Measurements from ENCODE around the gene ABCC1. TPM values are rescaled to one million over a fixed set of nuclear protein-coding genes. Genes with fewer than 3 reads are reported as not detected.

The ABCC1 gene
- total RNA-seq, 6 donors from 2014 or later = 35.4 to 106 (median 44.8) TPM

DNA sequence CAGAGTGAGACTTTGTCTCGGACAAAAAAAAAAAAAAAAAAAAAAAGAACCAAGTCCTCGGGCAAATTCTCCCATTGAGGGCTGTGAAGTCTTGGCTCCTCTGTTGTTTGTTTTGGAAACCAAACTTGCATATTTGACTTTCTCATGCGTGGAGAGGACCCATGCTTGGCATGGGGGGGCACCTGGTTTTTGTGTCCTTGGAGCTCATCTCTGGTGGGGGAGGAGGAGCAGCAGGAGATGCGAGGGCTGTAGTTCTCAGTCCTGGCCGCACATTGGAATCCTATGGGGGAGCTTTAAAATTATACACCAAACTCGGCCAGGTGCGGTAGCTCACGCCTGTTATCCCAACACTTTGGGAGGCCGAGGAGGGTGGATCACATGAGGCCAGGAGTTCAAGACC, 199.3 kb downstream of the ABCC1 start:
- Histone ChIP-seq H3K4me1 (peaks cover 0 to 8% (median 5%) of the 10 kb centered on the region in 4 donors), H3K27ac (no peak overlapping the region), H3K27me3 (no peaks in the 10 kb centered on the region), H3K36me3 (peaks cover 0 to 30% (median 6%) of the 10 kb centered on the region in 4 donors), H3K9me3 (no peaks in the 10 kb centered on the region), H3K4me3 (no peak overlapping the region)
- ATAC-seq (ENCODE audit: low FRiP score in 2 of 2) (no peak), DNase-seq (no peak)
- TF ChIP-seq POLR2AphosphoS5 (IDR thresholded peaks at IDR 0.05) (no peak), POLR2A (IDR thresholded peaks at IDR 0.05) (no peak), EP300 (IDR thresholded peaks at IDR 0.05) (no peak)
- TF ChIP-seq, protein P1, sequence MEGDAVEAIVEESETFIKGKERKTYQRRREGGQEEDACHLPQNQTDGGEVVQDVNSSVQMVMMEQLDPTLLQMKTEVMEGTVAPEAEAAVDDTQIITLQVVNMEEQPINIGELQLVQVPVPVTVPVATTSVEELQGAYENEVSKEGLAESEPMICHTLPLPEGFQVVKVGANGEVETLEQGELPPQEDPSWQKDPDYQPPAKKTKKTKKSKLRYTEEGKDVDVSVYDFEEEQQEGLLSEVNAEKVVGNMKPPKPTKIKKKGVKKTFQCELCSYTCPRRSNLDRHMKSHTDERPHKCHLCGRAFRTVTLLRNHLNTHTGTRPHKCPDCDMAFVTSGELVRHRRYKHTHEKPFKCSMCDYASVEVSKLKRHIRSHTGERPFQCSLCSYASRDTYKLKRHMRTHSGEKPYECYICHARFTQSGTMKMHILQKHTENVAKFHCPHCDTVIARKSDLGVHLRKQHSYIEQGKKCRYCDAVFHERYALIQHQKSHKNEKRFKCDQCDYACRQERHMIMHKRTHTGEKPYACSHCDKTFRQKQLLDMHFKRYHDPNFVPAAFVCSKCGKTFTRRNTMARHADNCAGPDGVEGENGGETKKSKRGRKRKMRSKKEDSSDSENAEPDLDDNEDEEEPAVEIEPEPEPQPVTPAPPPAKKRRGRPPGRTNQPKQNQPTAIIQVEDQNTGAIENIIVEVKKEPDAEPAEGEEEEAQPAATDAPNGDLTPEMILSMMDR (IDR thresholded peaks at IDR 0.05) = no peak
- WGBS, 2 donors = 82 to 84% methylated on average over 9 of the region's 9 CpGs

DNA sequence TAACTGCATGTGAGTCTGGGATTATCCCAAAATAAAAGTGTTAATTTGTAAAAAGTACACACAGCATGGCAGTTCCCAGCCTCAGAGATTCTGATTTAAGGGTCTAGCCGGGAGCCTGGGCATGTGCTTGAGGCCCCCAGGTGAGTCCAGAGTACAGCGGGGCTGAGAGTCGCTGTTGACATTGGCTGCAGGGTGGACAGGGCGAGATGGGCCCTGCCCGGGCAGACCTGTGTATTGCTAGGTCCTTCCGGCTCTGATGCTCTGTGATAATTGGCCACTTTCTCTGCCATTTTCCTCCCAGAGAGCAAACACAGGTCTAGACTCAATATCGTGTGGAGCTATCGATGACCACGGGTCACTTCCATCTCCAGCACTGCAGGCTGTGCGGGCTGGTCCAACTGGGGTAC, 200.3 kb downstream of the ABCC1 start:
- Histone ChIP-seq H3K27me3 (no peaks in the 10 kb centered on the region), H3K27ac (peak overlapping the region in 1 of 4 donors; percentile 14), H3K36me3 (peaks cover 0 to 24% (median 6%) of the 10 kb centered on the region in 4 donors), H3K4me1 (peaks cover 0 to 8% (median 5%) of the 10 kb centered on the region in 4 donors), H3K9me3 (no peaks in the 10 kb centered on the region), H3K4me3 (no peak overlapping the region)
- TF ChIP-seq POLR2AphosphoS5 (IDR thresholded peaks at IDR 0.05) = no peak
- TF ChIP-seq POLR2A (IDR thresholded peaks at IDR 0.05) = no peak
- TF ChIP-seq, protein P1 (IDR thresholded peaks at IDR 0.05) = no peak
- no peak for TF ChIP-seq EP300 (IDR thresholded peaks at IDR 0.05)
- WGBS, 2 donors = 80 to 90% methylated on average over 5 to 10 of the region's 10 CpGs
- no peak for DNase-seq
- ATAC-seq (ENCODE audit: low FRiP score in 2 of 2) = peak in 1 of 2 donors; percentile 2

DNA sequence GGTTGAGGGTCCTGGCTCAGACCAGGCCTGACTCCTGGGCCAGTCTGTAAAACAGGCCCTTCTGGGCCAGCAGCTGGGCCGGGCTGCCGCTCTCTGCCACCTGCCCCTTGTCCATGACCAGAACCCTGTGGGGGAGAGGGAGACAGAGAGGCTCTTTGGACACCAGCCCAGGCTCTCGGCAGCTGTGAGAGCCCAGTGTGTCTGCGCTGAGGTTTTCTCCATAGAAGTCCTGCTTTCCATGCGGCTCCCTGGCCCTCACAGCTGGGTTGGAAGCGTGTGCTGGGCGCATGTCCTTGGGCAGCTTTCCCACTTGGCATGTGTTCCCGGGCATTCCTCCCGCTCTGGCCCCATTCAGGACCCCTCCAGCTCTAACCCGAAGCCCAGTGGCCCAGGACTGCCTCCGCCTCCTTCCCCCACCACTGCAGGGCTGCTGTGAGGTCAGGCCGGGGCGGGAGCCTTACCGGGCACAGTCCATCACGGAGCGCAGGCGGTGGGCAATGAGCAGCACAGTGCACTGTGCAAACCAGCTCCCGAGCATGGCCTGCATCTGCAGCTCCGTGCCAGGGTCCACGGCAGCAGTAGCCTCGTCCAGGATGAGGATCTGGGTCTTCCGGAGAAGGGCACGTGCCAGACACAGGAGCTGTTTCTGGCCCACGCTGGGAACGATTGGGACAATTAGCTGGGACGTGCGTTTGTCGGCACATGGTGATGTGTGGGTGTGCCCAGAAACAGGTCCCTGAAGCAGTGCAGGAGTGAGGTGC, 200.9 kb downstream of the ABCC1 start:
- TF ChIP-seq EP300 (IDR thresholded peaks at IDR 0.05) (no peak), POLR2A (IDR thresholded peaks at IDR 0.05) (no peak), POLR2AphosphoS5 (IDR thresholded peaks at IDR 0.05) (no peak)
- TF ChIP-seq, protein P1 (IDR thresholded peaks at IDR 0.05) = no peak

DNA sequence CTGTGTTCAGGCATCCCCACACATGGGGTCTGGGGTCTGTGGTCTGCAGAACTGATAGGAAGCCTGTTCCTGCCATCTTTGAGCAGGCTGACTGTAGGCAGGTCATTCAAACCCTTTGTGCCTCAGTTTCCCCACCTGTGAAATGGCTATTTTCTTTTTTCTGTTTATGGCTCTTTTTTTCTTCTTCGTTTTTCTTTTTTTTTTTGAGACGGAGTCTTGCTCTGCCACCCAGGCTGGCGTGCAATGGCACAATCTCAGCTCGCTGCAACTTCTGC, 201.4 kb downstream of the ABCC1 start:
- peaks cover 0 to 8% (median 5%) of the 10 kb centered on the region in 4 donors for H3K4me1 ChIP-seq
- no peaks in the 10 kb centered on the region for H3K27me3 ChIP-seq
- WGBS, 2 donors = 91 to 95% methylated on average over 4 of the region's 4 CpGs
- no peak for ATAC-seq (ENCODE audit: low FRiP score in 2 of 2)
- H3K4me3 ChIP-seq = no peak overlapping the region
- DNase-seq = no peak
- TF ChIP-seq, protein P1 (IDR thresholded peaks at IDR 0.05) = no peak
- TF ChIP-seq POLR2AphosphoS5 (IDR thresholded peaks at IDR 0.05) = no peak
- TF ChIP-seq EP300 (IDR thresholded peaks at IDR 0.05) = no peak
- TF ChIP-seq POLR2A (IDR thresholded peaks at IDR 0.05) = no peak
- no peaks in the 10 kb centered on the region for H3K9me3 ChIP-seq
- peaks cover 0 to 24% (median 3%) of the 10 kb centered on the region in 4 donors for H3K36me3 ChIP-seq
- H3K27ac ChIP-seq = no peak overlapping the region

More for the DNA sequence above, 200.9 kb downstream of the ABCC1 start:
- 75% methylated on average over 27 of the region's 28 CpGs; no CpG with 5 or more reads in 1 of the 2 donors for WGBS, 2 donors
- ATAC-seq (ENCODE audit: low FRiP score in 2 of 2) (peak; percentile 67 to 77), DNase-seq (peak in 1 of 2 donors; percentile 84)
- H3K36me3 ChIP-seq = peaks cover 0 to 24% (median 5%) of the 10 kb centered on the region in 4 donors
- no peaks in the 10 kb centered on the region for H3K27me3 ChIP-seq
- peak overlapping the region in 1 of 4 donors; percentile 14 for H3K27ac ChIP-seq
- H3K9me3 ChIP-seq = no peaks in the 10 kb centered on the region
- peaks cover 0 to 8% (median 5%) of the 10 kb centered on the region in 4 donors for H3K4me1 ChIP-seq
- H3K4me3 ChIP-seq = no peak overlapping the region
